ENCODE data around the gene NKAIN2.
"Not testable (repeated sequence)": the region's sequence is repeated elsewhere in the genome, so short reads cannot be mapped to it uniquely, and the experiment has no call there.

The NKAIN2 gene

DNA sequence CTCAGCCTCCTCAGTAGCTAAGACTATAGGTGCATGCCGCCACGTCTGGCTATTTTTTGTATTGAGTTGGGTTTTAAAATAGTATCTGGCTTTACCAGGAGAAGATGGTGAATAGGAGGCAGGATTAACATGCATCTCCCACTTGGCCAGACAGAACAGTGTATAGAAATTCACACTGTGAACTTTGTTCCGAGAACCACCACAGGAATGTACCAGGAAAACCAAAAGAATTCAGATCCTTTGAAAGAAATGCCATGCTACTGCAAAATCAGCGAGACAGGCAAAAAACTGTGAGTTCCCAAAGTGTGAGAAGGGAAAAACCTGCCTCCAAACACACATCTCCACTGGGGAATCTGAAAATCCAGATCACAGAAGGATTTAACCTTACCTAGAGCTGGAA lies 327.6 kb downstream of the NKAIN2 start:
- no peak for DNase-seq

- DNase-seq: no peak
These were observed 328.1 kb downstream of the NKAIN2 start for GRCh38 chr6:124131779-124132178.

DNA sequence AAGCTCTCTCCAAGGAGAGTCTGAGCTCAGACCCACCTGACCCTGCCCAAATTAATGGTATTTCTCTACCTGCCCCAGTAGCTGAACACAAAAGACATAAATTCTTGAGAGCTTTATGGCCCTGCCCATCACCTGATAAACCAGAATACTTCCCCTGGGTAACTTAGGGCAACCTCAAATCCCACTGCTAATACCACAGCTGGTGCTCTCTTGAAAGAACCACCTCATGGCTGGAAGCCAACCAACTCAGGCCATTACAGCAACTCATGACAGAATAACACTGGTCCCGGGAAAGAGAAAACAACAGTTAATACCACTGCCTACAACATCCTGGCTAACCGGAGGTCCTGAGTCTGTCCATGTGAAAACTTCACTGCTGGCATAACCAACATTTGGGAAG lies 328.6 kb downstream of the NKAIN2 start:
- no peak for DNase-seq

GRCh38 chr6:124142852-124143251 lies 339.2 kb downstream of the NKAIN2 start:
- DNase-seq: no peak

DNA sequence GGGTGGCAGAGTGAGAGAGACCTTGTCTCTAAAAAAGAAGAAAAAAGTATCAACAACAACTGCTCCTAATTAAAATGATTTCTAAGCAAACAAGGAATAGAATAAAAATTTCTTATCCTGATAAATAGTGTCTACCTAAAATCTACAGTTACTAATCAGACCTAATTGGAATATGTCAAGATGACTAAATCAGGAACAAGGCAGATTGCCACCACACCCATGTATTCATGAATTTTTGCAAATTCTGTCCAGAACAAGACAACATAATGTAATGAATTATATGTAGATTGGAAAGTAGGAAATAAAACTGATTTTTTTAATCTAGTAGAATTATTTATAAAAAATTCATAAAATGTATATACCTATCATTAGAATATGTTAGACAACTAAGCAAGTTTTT lies 339.8 kb downstream of the NKAIN2 start:
- DNase-seq: no peak

- DNase-seq: no peak
These were observed 344.0 kb downstream of the NKAIN2 start for GRCh38 chr6:124147621-124148020.

DNA sequence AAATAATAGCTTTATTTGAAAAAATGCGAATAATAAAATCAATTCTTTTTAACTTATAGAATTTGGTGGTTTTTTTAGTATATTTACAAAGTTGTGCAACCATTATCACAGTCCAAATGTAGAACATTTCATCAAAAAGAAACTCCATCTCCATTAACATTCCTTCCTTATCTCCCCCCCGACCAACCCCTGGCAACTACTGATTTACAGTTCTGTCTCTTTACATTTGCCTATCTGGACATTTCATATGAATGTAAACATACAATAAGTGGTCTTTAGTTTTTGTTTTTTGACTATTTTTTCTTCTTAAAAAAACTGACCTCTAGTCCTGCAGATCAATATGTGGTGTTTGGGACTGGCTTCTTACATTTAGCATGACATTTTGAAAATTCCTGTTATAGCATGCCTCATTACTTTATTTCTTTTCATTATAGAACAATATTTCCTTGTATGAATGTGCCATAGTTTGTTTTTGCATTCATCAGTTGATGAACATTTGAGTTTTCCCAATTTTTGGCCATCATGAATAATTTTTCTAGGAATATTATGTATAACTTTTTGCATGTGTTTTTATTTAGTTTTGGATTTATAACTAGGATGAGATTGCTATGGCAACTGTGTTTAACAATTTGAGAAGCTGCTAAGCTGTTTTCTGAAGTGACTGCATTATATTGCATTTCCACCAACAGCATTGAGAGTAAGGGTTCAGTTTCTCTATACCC lies 344.7 kb downstream of the NKAIN2 start:
- DNase-seq: no peak

DNA sequence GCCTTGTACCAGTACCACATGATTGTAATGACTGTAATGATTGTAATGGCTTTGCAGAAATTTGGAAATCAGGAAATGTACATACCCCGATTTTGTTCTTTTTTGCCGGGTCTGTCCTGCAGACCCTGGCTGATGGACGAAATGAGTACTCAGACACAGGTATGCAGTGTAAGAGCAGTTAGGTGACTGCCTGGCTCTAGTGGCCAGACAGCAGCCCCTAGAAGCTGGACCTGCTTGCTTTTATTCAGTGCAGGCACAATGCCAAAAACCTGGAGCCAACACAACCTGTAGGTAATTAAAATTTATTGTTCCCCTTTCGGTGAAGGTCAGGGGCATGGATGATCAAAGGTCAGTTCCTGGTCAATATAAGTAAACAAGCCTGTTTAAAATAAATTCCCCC lies 346.0 kb downstream of the NKAIN2 start:
- DNase-seq: no peak

DNA sequence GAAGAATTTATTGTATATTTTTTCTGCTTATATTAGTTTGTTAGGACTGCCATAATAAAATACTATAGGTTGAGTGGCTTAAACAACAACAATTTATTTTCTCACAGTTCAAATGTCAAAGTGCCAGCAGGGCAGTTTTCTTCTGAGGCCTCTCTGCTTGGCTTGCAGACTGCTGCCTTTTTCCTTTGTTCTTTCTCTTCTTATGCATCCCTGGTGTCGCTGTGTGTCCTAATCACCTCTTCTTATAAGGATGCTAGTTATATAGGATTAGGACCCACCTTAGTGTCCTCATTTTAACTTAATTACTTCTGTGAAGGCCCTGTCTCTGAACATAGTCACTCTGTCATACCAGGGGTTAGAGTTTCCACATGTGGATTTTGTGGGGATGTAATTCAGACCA lies 354.4 kb downstream of the NKAIN2 start:
- DNase-seq: no peak

- DNase-seq: no peak
These were observed 360.0 kb downstream of the NKAIN2 start for GRCh38 chr6:124163676-124164075.

DNA sequence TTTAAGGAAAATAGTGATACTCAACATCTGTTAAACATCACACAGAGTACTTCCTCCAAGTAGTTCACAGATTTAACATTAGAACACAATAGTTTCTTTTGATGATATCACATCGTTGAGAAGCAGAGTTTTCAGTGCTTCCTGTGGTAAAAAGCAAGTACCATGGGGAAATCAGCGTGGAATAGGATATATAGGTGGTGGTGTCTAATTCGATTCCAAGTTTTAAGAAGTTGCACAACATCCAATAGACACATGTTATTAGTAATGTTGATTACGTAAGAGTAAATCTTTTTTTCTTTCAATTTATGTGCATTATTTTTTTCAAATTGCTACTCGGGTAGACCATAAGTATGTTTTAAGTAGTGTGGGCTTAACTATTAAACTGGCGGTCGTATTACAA lies 360.7 kb downstream of the NKAIN2 start:
- no peak for DNase-seq

DNA sequence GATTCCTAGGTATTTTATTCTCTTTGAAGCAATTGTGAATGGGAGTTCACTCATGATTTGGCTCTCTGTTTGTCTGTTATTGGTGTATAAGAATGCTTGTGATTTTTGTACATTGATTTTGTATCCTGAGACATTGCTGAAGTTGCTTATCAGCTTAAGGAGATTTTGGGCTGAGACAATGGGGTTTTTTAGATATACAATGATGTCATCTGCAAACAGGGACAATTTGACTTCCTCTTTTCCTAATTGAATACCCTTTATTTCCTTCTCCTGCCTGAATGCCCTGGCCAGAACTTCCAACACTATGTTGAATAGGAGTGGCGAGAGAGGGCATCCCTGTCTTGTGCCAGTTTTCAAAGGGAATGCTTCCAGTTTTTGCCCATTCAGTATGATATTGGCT lies 363.6 kb downstream of the NKAIN2 start:
- not testable (repeated sequence) for DNase-seq

- DNase-seq: no peak
These were observed 386.6 kb downstream of the NKAIN2 start for GRCh38 chr6:124190256-124190655.

GRCh38 chr6:124193132-124193531 lies 389.5 kb downstream of the NKAIN2 start:
- no peak for DNase-seq

DNA sequence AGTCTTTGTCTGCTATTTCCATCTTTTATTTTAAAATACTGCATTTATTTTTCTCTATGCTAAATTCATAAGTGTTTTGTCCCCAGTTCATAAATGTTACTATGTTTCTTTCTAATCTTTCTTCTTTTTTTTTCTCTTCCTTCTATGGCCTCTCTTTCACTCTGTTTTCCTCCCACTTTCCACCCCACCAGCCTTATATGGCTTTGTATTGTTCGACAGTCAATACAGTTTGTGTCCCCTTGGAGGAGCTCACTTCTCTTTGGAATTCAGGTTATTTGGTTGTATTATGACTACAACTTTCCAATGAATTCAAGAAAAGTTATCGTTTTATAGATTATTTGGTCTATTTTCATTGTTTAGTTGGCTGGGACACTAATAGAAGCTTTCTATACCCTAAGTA lies 393.5 kb downstream of the NKAIN2 start:
- no peak for DNase-seq

- DNase-seq: no peak
These were observed 395.6 kb downstream of the NKAIN2 start for GRCh38 chr6:124199286-124199685.

- DNase-seq: no peak
These were observed 397.0 kb downstream of the NKAIN2 start for GRCh38 chr6:124200661-124201060.

- no peak for DNase-seq
These were observed 399.6 kb downstream of the NKAIN2 start for GRCh38 chr6:124203101-124203811.

DNA sequence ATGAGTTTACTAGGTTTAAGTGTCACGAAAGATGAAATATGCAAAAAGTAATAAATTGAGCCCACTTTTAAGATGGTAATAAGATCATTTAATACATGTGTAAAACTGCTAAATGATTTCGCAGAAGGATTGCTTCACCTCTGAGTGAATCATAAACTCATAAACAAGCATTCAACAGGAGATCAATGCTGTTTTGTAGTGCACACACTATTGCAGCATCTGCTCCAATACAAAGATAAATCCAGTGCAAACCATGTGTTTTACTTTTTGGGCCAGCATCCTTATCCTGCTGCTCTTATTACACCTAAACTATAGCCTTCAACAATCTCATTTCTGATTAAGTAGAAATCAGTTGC lies 400.1 kb downstream of the NKAIN2 start:
- DNase-seq: no peak

GRCh38 chr6:124205921-124206320 lies 402.3 kb downstream of the NKAIN2 start:
- no peak for DNase-seq

GRCh38 chr6:124223611-124224345 lies 420.1 kb downstream of the NKAIN2 start:
- no peak for DNase-seq

DNA sequence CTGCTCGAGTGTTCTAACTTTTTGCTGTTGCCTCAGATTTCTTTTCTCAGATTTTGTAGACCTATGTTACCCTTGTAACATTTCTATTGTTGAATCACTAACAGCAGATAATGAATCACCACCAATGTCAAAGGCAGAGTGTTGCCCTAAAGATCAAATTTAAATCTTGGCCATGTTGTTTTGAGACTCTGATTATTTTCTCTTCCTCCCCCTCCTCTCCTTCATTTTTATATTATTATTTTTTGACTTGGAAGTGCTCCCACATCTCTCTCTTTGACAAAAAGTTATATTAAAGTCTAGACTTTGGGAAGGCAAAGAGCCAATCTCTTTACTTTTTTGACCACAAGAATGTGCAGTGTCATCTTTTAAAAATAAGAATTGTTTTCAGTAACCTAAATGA lies 422.7 kb downstream of the NKAIN2 start:
- DNase-seq: no peak

GRCh38 chr6:124233221-124233620 lies 429.6 kb downstream of the NKAIN2 start:
- no peak for DNase-seq

GRCh38 chr6:124234801-124235200 lies 431.1 kb downstream of the NKAIN2 start:
- DNase-seq: no peak

Data from activated CD4-positive, alpha-beta T cell treated with anti-CD3 and anti-CD28 coated beads for 1 hour (primary cell).